ENCODE measurements around the gene IFNL1.
A peak's percentile ranks its signal among the peaks of the same experiment; 100 is the strongest.
"Not testable (repeated sequence)": the region's sequence is repeated elsewhere in the genome, so short reads cannot be mapped to it uniquely, and the experiment has no call there.

The IFNL1 gene

DNA sequence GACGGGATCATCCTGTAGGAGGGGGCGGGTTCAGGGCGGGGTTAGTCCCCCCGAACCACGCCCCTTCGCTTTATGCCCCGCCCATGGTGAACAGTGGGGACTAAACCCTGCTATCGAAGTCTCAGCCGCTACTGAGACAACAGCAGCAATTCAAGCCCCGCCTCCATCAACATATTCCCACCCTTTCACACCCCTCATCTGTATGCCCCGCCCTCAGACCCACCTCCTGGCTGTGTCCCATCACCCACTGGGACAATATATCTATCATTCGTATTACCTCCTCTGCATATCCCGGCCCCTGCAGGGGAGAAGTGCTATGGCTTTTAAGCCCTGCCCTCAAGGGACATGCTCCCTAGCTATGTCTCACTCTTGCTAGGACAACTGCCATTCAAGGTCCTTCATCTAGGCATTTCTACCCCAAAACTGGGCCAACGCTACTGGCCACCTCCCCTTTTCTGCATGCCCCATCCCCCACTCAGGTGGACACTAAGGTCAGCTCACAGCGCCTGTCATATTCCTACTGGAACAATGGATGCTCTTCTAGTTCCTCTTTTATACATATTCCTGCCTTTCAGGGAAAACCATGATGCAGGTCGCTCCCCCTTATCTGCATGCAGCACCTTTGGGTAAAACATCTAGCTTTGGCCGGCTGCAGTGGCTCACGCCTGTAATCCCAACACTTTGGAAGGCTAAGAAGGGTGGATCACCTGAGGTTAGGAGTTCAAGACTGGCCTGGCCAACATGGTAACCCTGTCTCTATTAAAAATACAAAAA lies 12.5 kb downstream of the IFNL1 start:
- no peak for DNase-seq

GRCh38 chr19:39309305-39309670 lies 13.1 kb downstream of the IFNL1 start:
- not testable (repeated sequence) for DNase-seq

DNA sequence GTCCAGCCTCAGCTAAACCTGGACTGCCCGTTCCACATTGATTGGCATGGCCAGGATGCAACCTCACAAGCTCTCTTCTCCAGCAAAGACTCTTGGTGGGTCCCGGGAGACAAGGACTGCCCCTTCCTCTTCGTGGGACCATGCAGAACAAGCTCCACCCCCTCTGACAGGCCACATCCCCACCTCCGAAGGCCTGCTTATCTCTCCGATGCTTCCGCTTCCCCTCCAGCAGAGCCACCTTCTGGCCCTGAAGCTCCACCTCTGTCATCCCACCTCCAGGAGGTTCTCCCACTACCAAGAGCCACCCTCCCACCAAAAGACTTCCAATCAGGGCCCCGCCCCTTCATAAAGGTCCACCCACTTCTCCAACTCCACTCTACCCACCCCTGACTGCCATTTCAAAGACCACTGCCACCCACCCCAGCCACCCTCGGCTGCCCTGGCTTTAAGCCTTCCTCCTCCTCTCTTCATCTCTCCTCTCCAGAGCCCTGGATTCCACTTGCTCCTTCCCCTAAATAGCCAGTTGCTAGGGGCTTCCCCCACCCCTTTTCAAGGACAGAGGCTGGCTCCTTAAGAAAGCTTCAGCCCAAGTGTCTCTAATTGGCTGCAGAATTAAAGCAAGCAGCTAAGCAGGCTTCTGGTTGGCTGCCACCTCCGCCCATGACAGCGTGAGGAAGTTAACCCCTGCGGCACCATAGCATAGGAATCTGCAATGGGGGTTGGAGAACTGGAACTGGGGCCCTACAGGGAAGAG lies 14.5 kb downstream of the IFNL1 start:
- DNase-seq = no peak

DNA sequence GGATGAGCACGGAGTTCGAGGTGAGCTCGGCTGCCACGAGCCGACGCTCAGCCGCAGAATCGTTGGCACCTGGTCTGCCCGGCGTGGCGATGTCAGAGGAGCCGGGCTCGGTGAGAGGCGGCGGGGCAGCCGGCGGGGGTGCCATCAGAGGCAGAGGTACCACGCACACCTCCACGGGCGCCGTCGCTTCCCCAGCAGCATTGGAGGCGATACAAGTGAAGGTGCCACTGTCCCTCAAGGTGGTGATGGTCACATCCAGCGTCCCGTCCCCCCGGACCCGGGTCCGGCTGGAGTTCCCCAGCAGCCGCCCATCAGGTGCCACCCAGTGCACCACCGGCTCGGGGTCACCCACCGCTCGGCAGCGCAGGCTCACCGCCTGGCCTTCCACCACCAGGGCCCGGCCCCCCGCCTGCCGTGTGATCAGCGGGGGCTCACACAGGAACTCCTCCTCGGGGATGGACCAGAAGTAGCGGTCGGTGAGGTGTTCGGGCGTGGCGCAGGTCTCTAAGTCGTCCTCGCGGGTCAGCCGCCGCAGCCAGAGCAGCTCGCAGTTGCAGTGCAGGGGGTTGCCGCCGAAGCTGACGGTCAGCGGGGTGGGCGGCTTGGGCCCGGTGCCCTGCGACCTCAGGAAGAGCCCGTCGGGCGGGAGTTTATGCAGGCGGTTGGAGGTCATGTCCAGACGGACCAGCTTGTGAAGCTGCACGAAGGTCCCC lies 18.0 kb downstream of the IFNL1 start:
- DNase-seq = no peak

GRCh38 chr19:39315933-39316332 lies 19.7 kb downstream of the IFNL1 start:
- no peak for DNase-seq

DNA sequence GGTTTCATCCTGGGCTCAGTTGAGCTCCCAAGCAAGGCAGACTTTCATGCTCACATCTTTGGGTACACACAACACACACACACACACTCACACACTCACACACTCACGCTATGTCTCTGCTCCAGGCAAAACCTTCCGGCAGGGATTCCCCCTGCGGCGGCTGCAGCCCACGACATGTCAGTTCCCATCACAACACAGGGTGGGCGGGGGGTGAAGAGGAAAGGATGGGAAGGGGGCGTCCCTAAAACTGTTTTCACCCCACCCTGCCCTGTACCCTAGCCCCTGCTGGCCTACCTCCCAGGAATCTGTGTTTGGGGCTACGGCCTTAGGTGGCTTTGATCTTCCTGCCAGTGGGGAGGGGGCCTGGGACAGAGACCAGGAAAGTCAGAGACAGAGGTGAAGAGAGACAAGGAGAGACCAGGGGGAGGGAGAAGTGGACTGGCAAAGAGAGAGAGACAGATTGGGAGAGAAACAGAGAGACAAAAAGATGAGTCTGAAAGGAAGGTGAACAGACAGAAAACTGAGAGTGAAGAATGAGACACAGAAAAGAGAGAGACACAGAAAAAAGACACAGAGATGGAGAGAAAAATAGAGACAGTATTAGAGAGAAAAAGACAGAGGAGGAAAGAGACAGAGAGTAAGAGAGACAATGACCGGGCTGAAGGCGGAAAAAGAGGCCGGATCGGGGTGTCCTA lies 20.6 kb downstream of the IFNL1 start:
- no peak for DNase-seq

DNA sequence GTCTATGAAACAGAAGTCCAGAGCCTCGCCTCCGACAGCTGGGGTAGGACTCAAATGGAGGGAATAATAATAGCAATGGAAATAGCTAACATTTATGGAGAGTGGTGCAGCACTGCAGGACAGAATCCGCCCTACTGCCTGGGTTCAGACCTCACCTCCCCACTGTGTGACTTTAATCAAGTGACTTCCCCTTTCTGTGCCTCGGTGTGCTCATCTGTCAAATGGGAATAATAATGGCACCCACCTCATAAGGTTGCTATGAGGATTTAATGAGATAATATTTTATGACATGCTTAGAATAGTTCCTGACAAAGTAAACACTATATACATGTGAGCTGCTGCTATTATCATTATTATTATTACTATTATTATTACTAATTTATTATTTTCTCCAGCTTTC lies 21.3 kb downstream of the IFNL1 start:
- no peak for DNase-seq

GRCh38 chr19:39318071-39318470 lies 21.9 kb downstream of the IFNL1 start:
- no peak for DNase-seq

GRCh38 chr19:39318690-39319089 lies 22.5 kb downstream of the IFNL1 start:
- no peak for DNase-seq

DNA sequence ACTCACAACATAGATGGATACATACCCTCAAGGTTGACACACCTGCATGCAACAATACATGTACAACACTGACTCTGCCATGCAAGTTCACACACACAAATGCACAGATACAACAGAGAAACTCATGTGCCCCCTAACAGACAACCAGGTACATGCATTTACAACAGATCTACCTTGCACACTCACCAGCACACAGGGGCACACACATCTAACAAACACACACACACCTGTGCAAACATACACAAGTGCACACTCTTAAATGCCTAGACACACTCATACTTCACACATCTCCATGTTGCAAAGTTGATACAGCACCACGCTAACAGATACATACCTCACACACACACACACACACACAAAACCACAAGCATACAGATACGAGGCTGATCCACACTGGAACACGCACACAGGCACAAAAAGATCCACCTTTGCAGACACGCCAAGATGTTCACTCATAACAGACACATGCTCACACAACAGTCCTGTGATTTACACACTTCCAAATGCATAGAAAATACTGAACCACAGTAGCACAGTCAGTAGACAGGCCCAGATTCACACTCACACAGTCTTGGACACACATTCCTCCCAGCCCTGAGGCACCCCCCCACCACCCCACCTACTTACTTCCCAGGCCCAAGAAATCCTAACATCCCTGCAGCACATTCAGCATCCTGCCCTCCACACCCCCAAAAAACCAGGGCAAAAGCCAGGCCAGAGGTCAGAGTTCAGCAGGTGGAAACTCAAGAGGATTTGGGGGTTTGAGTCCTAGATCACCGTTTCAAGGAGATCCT lies 23.1 kb downstream of the IFNL1 start:
- no peak for DNase-seq

- DNase-seq = no peak
These were observed 23.7 kb downstream of the IFNL1 start for GRCh38 chr19:39319892-39320248.

- DNase-seq = no peak
These were observed 25.1 kb downstream of the IFNL1 start for GRCh38 chr19:39321117-39321831.

- no peak for DNase-seq
These were observed 25.6 kb downstream of the IFNL1 start for GRCh38 chr19:39321832-39322176.

- DNase-seq = no peak
These were observed 28.1 kb downstream of the IFNL1 start for GRCh38 chr19:39324242-39324842.

DNA sequence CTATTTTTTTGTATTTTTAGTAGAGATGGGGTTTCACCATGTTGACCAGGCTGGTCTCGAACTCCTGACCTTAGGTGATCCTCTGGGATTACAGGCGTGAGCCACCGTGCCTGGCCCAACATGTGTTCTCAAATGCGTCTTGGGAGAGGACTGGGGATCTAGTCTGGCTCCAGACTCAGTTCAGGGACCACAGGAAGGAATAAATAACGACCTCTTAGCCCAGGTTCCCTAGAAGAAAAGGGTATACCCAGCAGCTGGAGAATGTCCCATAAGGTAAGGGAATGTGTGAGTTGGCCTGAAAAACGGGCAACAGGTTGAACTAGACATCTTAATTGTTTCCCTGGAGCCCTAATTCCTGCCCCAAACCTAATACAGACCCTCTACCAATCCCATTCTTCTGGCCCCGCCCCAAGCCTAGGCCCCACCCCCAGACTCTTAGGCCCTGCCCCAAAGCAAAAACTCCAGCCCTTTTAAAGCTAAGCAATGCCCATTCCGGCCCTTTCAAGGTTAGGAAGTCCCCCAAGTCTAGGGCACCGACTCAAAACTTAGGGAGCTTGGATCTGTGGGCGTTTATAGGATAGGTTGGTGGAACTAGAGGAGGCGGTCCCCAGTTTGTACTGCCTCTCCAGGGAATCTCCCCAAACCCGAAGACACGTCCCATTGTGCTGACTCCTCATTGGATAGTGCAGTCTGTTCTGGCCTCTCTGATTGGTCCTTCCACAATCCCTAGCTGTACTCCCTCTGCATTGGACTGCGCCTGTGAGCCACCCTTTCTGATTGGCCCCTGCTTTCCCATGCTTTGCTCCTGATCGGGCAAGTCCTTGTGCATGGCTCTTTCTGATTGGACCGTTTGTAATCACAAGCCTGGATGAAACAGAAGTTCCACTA lies 29.8 kb downstream of the IFNL1 start:
- DNase-seq = peak in 1 of 2 donors; percentile 37

GRCh38 chr19:39327363-39328045 lies 31.3 kb downstream of the IFNL1 start:
- DNase-seq = no peak

DNA sequence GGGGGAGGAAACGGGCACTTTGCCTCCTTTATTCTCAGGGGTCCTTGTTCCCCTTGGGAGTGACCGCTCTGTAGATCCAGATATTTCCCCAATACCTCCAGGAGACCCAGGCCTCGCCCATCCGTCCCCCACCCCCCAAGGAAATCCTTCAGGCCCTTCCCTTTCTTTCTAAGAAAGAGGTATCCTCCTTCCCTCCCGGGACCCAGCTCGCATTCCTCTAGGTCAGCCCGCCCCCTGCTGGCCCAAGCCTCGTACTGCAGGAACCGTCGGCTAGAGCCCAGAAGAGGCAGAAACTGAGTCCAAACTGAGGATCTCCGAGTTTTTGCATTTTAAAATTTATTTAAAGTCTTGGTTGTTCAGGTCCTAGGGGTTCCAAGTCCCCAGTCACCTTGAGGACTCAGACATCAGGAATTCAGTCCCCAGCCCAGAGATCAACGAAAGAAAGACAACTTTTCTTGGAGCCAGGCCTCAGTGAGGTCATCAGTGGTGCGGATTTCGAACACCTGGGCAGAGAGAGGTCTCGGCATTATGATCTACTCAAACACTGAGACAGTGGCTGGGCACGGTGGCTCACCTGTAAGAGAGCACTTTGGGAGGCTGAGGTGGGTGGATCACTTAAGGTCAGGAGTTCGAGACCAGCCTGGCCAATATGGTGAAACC lies 32.0 kb downstream of the IFNL1 start:
- DNase-seq = peak; percentile 68 to 84

DNA sequence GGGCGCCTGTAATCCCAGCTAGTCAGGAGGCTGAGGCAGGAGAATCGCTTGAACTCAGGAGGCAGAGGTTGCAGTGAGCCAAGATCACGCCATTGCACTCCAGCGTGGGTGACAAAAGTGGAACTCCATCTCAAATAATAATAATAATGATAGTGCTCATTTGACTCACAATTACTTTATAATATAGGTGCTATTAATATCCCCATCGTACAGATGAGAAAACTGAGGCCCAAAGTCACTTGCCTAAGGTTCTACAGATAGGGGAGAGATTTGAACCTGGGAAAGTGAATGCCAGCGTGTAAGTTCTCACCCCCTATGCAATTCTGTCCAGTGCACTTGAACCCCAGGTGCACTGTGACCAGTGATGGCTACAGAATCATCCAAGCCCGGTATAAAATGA lies 33.7 kb downstream of the IFNL1 start:
- no peak for DNase-seq

- DNase-seq = no peak
These were observed 36.1 kb downstream of the IFNL1 start for GRCh38 chr19:39332293-39332692.
